ENCODE data around the gene COQ2. TPM values are rescaled to one million over a fixed set of nuclear protein-coding genes. Genes with fewer than 3 reads are reported as not detected.
"Not testable (repeated sequence)": the region's sequence is repeated elsewhere in the genome, so short reads cannot be mapped to it uniquely, and the experiment has no call there.

Gene COQ2, protein sequence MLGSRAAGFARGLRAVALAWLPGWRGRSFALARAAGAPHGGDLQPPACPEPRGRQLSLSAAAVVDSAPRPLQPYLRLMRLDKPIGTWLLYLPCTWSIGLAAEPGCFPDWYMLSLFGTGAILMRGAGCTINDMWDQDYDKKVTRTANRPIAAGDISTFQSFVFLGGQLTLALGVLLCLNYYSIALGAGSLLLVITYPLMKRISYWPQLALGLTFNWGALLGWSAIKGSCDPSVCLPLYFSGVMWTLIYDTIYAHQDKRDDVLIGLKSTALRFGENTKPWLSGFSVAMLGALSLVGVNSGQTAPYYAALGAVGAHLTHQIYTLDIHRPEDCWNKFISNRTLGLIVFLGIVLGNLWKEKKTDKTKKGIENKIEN
- total RNA-seq, result 27.3 TPM
- long read RNA-seq, transcript COQ2-206 (7 exons, 1,641 nt), result major isoform, 33 of 39 reads
- long read RNA-seq, partial matches to known transcripts, result 0 of 39 reads
- long read RNA-seq, other reads (novel, unspliced or antisense), result 5 of 39 reads

GRCh38 chr4:83284193-83285054 lies at the start of gene COQ2:
Gene COQ2 (minus strand): TSS chr4:83284798. CDS start chr4:83284764, 34 bp downstream.
- peak; percentile 65 for TF ChIP-seq CTCF (IDR thresholded peaks at IDR 0.05; ENCODE audit: borderline replicate concordance)
- peak; percentile 96 for DNase-seq
- Histone ChIP-seq H3K9me3 (replicated peaks) (no peaks in the 10 kb centered on the region), H3K4me1 (peaks cover 38% of the 10 kb centered on the region), H3K27me3 (ENCODE audit: low read depth) (no peaks in the 10 kb centered on the region), H3K36me3 (no peaks in the 10 kb centered on the region), H3K4me3 (peak within 1 kb of the TSS; percentile 81), H3K27ac (replicated peaks) (peak within 1 kb of the TSS; percentile 99)
- intact Hi-C loops (cut with micrococcal nuclease), result no loop called here

GRCh38 chr4:83331956-83332355 lies 47.4 kb upstream of the COQ2 start:
- peaks cover 67% of the 10 kb centered on the region for H3K27me3 ChIP-seq (ENCODE audit: low read depth)
- H3K9me3 ChIP-seq (replicated peaks), result no peaks in the 10 kb centered on the region
- H3K4me1 ChIP-seq, result peaks cover 14% of the 10 kb centered on the region
- no peak overlapping the region for H3K27ac ChIP-seq (replicated peaks)
- H3K36me3 ChIP-seq, result no peaks in the 10 kb centered on the region
- DNase-seq, result no peak
- TF ChIP-seq CTCF (IDR thresholded peaks at IDR 0.05; ENCODE audit: borderline replicate concordance), result no peak
- intact Hi-C loops (cut with micrococcal nuclease), result no loop called here
- no peak overlapping the region for H3K4me3 ChIP-seq

DNA sequence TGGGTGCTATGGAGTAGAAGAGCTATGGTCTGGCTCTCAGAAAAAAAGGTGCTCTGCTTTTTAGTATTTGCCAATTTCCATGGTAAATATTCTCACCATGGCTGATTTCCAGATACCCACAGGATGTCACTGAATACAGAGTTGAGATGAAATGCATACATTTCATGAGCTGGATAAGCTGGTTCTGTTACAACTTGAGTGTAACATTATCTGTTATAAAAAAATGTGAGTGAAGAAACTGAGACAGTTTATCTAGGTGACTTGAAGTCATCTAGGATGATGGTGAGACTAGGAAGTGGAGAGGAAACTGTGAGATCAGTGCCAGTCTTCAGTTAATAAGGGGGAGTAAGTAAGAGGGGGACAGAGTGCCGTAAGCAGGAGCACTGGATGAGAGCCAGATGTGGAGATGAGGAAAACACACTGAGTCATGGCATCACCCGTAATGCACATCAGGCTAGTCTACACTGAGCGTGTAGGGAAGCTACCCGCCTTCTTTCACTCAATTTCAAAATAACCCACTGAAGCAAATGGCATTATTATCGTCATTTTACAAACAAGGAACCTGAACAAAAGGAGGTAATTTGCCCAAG lies 45.0 kb upstream of the COQ2 start:
- H3K27me3 ChIP-seq (ENCODE audit: low read depth), result peaks cover 56% of the 10 kb centered on the region
- peaks cover 4% of the 10 kb centered on the region for H3K4me1 ChIP-seq
- H3K27ac ChIP-seq (replicated peaks), result no peak overlapping the region
- no peaks in the 10 kb centered on the region for H3K36me3 ChIP-seq
- no peak for DNase-seq
- intact Hi-C loops (cut with micrococcal nuclease), result no loop called here
- no peaks in the 10 kb centered on the region for H3K9me3 ChIP-seq (replicated peaks)
- no peak for TF ChIP-seq CTCF (IDR thresholded peaks at IDR 0.05; ENCODE audit: borderline replicate concordance)
- no peak overlapping the region for H3K4me3 ChIP-seq

- Histone ChIP-seq H3K4me3 (no peak overlapping the region), H3K27ac (replicated peaks) (no peak overlapping the region), H3K9me3 (replicated peaks) (no peaks in the 10 kb centered on the region), H3K4me1 (no peaks in the 10 kb centered on the region), H3K36me3 (no peaks in the 10 kb centered on the region), H3K27me3 (ENCODE audit: low read depth) (peaks cover 51% of the 10 kb centered on the region)
- intact Hi-C loops (cut with micrococcal nuclease), result no loop called here
- TF ChIP-seq CTCF (IDR thresholded peaks at IDR 0.05; ENCODE audit: borderline replicate concordance), result no peak
- no peak for DNase-seq
Measured at GRCh38 chr4:83328521-83329187, 44.1 kb upstream of the COQ2 start.

DNA sequence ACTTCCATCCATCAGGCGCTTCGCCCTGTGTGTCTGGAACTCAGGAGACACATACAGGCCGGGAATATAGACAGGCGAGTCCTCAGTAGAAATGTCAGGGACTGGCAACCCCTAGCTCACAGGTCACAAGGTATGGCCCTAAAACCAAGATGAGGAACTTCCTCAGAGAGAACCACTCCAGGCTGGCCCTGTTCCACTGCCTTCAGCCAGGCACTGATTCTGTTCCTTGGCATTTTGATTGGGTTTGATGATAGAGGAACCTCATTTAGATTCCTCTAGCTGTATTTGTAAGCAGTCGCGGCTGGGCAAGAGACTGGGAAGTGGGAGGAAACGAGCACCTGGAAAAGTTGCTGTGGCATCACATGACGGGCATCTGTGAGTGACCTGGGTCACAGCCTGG lies 41.9 kb upstream of the COQ2 start:
- no peak for DNase-seq
- no peaks in the 10 kb centered on the region for H3K9me3 ChIP-seq (replicated peaks)
- no peak overlapping the region for H3K4me3 ChIP-seq
- no peak overlapping the region for H3K27ac ChIP-seq (replicated peaks)
- no peak for TF ChIP-seq CTCF (IDR thresholded peaks at IDR 0.05; ENCODE audit: borderline replicate concordance)
- intact Hi-C loops (cut with micrococcal nuclease), result no loop called here
- no peaks in the 10 kb centered on the region for H3K4me1 ChIP-seq
- no peaks in the 10 kb centered on the region for H3K36me3 ChIP-seq
- peaks cover 43% of the 10 kb centered on the region for H3K27me3 ChIP-seq (ENCODE audit: low read depth)

- H3K4me3 ChIP-seq; DNase-seq; H3K9me3 ChIP-seq (replicated peaks); H3K36me3 ChIP-seq; H3K4me1 ChIP-seq; intact Hi-C loops (cut with micrococcal nuclease); H3K27ac ChIP-seq (replicated peaks): not testable (repeated sequence)
- H3K27me3 ChIP-seq (ENCODE audit: low read depth), result peaks cover 35% of the 10 kb centered on the region
Measured at GRCh38 chr4:83325306-83325705, 40.7 kb upstream of the COQ2 start.
